HG03439 (cell line): Measurements from ENCODE around the gene SH2D3C.
A peak's percentile ranks its signal among the peaks of the same experiment; 100 is the strongest.
"Not testable (repeated sequence)": the region's sequence is repeated elsewhere in the genome, so short reads cannot be mapped to it uniquely, and the experiment has no call there.

Source experiments
- ATAC-seq: cut with Tn5 transposase; IDR thresholded peaks from one replicate; pipeline ENCODE4 v1.9.1; 2021; ENCODE audit warnings: mild to moderate bottlenecking, moderate library complexity; ENCODE audit not compliant: unreplicated experiment

The SH2D3C gene

GRCh38 chr9:127785933-127786772 lies 7.7 kb upstream of the SH2D3C start, which contains the start of gene CDK9:
Gene CDK9 (plus strand): TSS chr9:127786034. CDS start chr9:127786149, 115 bp downstream.
- ATAC-seq, result peak; percentile 64

GRCh38 chr9:127785023-127785932 lies 6.8 kb upstream of the SH2D3C start:
- peak; percentile 49 for ATAC-seq

- ATAC-seq, result no peak
These were observed 4.9 kb upstream of the SH2D3C start for GRCh38 chr9:127783111-127784008.

- ATAC-seq, result no peak
These were observed 3.3 kb upstream of the SH2D3C start for GRCh38 chr9:127781806-127782205.

- ATAC-seq, result not testable (repeated sequence)
These were observed 2.4 kb upstream of the SH2D3C start for GRCh38 chr9:127780909-127781308.

GRCh38 chr9:127780126-127780885 lies 1.8 kb upstream of the SH2D3C start:
- ATAC-seq, result no peak

- peak; percentile 36 for ATAC-seq
These were observed 893 bp upstream of the SH2D3C start for GRCh38 chr9:127779136-127779981.

GRCh38 chr9:127777368-127777980 lies 992 bp downstream of the SH2D3C start:
- no peak for ATAC-seq

GRCh38 chr9:127776924-127777289 lies 1.6 kb downstream of the SH2D3C start:
- no peak for ATAC-seq

GRCh38 chr9:127776195-127776923 lies 2.1 kb downstream of the SH2D3C start:
- peak; percentile 27 for ATAC-seq

- ATAC-seq, result no peak
These were observed 4.5 kb downstream of the SH2D3C start for GRCh38 chr9:127773981-127774380.

GRCh38 chr9:127773272-127773671 lies 5.2 kb downstream of the SH2D3C start:
- ATAC-seq, result no peak

- ATAC-seq, result no peak
These were observed 5.9 kb downstream of the SH2D3C start for GRCh38 chr9:127772603-127773002.

- ATAC-seq, result no peak
These were observed 6.8 kb downstream of the SH2D3C start for GRCh38 chr9:127771570-127772189.

GRCh38 chr9:127770905-127771569 lies 7.4 kb downstream of the SH2D3C start:
- peak; percentile 87 for ATAC-seq

GRCh38 chr9:127770583-127770904 lies 7.9 kb downstream of the SH2D3C start:
- no peak for ATAC-seq

- ATAC-seq, result no peak
These were observed 8.4 kb downstream of the SH2D3C start for GRCh38 chr9:127769929-127770582.
